Activated CD8-positive, alpha-beta memory T cell treated with anti-CD3 and anti-CD28 coated beads, Interleukin-2, amount 50 U/mL, for 24 hours (primary cell): ENCODE measurements around the gene CDC14C.
"Not testable (repeated sequence)": the region's sequence is repeated elsewhere in the genome, so short reads cannot be mapped to it uniquely, and the experiment has no call there.

Source experiments
- DNase-seq: peaks from one replicate; pipeline ENCODE4 v3.0.0-alpha.2; 2020; ENCODE audit errors: extremely low read depth

The CDC14C gene

DNA sequence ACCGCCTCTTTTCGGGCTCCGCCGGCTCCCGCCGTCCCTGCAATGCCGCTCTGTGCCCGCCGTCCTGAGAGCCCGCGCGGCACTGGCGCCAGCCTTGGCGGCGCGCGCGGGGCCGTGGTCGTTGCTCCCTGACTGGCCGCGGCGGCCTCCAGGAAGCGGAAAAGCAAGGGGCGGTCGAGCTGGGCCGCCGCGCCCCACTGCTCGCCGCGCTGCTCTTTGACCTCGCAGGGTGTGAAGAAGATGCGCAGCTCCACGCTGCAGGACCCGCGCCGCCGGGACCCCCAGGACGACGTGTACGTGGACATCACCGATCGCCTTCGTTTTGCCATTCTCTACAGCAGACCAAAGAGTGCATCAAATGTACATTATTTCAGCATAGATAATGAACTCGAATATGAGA lies at the start of gene CDC14C:
CDC14C (plus strand) TSS at position 115 of the 400 bp plus-strand sequence; CDS start at position 241, 126 bp downstream.
- no peak for DNase-seq

DNA sequence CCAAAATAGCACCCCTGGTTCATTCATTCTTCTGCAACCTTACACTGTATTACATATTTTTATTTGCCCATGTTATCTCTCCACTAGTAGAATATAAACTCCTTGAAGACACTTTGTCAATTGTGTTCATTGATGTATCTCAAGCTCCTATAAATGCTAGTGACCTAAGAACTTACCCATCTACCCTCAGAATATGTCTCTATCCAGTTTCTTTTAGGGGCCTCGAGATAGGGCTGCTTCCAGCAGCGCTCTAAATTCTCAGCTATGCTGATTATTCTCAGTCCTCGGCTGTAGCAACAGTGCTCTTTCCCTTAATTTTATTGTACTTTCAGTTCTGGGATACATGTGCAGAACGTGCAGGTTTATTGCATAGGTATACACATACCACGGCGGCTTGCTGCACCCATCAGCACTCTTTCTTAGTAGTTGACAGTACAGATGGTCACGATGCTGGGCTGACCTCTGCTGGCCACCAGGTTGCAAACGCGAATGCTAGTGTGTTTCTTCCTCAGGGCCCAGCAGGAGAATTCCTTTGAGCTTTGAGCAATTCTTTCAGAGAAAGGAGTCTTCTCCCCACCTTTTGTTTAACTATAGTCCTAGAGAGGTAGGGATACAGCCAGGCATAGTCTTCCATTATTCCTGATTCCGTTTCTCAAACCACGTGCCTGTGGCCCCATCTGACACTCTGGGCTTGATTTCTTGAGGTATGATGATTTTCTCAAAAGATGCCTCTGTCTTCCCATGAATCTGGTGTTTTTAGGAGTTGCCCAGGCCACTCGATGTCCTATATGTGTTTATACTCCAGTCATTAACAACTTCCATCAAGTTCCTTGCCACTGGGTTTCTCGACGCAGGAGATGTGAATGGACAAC lies 49.1 kb upstream of the CDC14C start:
- DNase-seq, result no peak

DNA sequence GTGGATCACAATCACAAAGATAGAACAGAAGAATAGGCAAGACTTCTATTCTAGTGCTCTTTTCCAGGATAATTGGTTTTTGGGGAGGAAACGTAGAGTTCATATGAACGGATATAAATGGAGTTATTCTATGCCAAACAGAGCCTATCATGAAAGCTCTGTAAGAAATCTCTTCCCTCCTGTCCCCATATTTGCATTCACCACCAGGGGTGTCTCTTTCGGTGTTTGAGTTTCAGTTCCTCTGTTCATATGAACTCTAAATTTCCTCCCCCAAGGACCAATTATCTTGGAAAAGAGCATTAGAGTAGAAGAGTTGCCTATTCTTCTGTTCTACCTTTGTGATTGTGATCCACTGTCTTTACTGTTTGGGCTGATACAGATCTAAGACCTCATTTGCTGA lies 48.3 kb upstream of the CDC14C start:
- no peak for DNase-seq

DNA sequence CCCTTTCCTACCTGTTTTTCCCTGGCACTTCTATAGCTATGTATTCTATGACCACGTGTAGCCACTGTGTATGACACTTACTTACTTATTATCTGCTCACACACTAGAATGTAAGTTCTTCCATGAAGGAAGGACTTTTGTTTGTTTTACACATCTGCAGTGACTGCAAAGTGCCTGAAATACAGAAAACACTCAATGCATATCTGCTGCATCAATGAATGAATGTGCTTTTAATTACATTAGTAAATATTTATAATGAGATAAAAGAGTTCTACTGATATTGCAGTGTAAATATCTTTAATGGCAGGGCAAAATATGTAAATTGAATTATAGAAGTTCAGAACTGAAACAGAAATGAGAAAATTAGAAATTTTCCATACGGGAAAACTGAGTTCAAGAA lies 43.5 kb upstream of the CDC14C start:
- DNase-seq, result no peak

DNA sequence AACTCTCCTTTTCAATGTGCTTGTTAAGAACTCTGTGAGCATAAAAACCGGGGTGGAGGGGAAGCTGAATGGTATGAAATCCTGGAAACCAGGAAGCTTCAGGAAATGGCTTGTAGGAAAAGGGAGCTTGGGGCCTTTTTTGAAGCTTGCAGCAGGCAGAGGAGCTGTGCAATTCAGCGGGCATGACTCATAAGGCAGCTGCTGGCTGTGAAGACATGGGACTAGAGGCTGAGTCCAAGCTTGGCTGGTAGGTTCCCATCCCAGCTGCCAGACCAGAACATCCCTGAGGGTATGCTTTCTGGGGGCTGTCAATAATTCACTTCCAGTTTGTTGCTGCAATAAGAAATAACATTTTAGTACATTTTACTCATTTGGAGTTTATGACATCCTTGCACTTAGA lies 36.8 kb upstream of the CDC14C start:
- DNase-seq, result no peak

DNA sequence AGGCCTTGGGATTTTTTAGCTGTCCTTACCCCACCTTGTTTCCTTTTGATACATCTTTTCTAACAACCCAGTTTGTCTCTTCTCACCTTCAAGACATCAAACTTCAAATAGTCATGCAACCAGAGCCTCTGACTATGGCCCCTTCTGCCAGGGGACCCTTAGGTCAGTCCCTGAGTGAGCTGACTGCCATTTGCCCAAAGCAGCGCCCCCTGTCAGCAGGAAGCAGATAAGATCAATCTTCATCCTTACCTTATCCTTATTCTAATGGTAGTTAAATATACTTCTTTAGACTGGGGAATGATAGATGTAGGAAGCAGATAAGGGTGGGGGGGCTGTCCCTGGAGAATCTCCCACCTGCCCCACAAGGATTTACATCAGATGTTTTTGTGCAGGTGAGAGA lies 29.8 kb upstream of the CDC14C start:
- no peak for DNase-seq

DNA sequence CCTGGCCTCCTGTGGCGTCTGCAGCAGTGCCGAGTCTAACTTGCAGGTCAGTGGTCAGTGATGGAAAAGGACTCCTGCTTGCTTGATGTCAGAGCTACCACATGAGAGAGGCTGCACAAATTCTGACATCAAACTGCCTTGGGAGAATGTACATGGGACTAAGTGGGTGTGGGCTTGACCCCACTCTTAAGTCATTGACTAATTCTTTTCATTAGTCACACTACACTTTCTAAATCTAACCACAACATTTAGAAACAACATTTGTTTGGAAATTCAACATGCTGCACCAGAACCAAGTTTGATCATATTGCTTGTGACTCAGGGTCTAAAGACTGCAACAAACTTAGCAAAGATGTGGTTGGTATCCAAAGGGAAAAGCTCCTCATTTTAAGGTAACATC lies 24.4 kb upstream of the CDC14C start:
- DNase-seq, result no peak

DNA sequence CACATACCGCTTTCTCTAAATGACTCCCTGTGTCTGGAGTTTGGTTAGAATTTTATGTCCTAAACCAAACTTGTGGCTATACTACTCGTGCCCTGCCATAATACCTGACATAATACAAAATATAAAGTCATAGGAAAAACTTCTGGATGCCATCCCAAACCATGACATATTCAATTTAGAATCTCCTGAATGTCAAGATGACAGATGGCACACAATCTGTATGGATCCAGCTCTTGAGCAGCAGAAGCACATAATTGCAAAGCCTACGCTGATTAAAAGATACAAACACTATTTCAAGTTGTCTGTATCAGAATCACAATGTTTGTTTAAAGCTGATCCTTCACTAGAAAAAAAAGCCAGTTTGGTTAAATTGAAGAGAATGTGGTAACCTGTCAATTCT lies 22.4 kb upstream of the CDC14C start:
- no peak for DNase-seq

DNA sequence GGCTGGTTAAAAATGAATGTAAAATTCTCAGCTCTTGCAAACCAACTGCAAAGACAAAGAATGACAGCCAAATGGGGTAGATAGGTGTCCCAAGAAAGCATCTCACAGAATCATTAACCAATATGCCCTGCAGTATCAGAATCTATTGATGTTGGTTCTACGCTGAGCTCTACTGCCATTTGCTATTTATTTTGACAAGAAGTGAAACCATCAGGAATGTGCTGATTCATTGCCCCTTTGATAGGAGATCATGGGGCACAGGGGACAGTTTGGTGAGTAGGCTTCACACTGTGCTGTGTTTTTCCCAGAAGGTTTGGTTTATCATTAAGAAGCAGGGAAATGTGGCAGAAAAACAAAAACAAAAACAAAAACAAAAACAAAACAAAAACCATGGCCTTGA lies 19.4 kb upstream of the CDC14C start:
- DNase-seq, result no peak

DNA sequence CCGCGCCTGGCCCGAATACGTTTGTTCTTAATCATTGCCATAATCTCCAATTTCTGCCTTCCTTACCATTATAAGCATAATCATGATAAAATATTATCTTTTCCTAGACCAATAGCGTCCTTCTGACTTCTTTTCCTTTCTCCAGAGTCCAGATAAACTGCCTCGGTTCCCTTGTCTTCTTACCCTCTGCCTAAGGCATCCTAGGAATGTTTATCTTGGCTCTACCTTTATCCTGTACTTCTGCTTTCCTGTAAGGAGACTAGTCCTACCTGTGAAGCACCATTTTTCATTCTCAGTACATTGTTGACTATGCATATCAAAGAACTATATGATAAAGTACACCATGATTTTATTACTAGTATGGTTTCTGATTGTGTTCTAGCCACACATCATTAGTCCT lies 18.7 kb upstream of the CDC14C start:
- DNase-seq, result not testable (repeated sequence)

DNA sequence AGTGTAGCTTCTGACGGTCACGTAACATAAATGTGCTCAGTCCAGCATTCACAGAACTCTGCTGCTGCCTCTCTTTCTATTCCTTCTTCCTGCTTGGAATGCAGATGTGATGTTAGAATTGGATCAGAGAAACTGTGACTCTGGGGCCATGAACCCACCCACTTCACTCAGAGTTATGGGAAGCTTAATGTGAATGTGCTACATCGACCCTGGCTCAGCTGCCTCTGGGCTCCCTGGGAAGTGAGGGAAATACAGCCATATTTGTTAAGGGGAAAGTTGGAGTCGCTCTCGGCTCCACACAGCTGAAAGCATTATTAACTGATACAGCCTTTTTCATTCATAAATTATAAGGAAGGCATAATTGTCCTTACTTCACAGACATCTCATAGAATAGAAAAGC lies 14.5 kb upstream of the CDC14C start:
- not testable (repeated sequence) for DNase-seq

DNA sequence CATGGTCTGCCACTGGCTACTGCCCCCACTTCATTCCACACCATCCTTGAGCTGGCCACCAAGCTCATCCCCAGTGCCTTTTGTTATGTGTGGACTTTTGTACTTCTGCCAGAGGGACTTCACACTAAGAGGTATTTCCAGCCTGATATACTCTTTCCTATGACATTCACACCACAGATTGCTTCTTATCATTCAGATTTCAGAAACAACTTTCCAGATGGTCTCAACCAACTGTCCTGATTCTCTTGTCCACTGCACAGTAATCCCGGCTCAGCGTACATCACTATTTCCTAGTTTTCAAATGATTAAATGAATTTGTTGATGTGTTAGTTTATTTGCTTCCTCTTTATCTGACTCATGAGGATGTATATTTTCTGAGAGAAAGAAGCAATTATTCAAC lies 7.1 kb downstream of the CDC14C start:
- DNase-seq, result no peak

DNA sequence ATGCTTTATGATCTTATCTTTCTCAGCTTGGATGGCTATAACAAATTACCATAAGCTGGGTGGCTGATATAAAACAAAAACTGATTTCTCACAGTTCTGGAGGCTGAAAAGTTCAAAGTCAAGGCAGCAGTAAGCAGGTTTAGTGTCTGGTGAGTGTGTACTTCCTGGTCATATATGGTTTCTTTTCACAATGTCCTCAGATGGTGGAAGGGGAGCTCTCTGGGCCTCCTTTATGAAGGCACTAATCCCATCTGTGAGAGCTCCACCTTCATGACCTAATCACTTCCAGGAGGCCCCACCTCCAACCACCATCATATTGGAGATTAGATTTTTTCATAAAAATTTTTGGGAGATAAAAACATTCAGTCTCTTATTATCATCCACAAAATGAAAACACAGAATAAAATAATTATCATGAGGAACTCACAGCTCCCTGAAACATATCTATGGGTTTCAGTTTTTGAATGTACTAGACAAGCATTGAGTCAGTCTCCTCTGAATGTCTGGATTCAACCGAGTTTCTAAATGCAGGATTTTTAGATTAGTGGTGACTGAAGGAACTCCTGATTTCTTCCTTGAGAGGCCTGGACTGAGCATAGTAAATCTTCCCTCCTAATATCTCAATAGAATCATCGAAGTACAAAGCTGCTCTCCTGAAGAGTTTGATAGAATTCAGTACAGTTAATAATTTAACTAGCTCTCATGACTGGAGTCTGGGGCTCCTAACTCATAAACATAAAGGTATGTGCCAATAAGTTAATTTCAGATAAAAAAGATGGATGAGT lies 8.0 kb downstream of the CDC14C start:
- no peak for DNase-seq

DNA sequence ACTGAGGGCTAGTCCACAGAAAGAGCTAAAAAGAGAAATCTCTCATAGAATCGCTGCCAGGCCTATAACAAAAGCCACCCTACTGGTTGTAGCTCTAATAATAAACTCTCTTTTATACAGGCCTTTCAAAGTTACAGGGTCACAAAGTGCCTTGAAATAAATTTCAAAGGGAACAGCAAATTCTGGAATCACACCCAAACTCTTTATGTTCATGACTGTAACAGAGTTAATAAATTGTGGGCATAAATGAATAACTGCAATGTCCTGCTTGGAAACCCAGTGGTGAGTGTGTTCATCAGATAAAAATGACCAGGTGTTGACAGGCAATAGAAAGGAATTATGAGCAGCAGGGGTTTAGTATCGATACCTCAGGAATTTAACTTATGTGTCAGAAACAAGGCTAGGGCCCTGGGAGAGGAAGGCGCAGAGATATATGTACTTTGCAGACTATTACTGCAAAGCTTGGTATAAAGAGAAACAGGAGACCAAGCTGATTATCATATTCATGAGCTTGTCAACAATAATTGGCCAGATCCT lies 9.3 kb downstream of the CDC14C start:
- DNase-seq, result no peak

DNA sequence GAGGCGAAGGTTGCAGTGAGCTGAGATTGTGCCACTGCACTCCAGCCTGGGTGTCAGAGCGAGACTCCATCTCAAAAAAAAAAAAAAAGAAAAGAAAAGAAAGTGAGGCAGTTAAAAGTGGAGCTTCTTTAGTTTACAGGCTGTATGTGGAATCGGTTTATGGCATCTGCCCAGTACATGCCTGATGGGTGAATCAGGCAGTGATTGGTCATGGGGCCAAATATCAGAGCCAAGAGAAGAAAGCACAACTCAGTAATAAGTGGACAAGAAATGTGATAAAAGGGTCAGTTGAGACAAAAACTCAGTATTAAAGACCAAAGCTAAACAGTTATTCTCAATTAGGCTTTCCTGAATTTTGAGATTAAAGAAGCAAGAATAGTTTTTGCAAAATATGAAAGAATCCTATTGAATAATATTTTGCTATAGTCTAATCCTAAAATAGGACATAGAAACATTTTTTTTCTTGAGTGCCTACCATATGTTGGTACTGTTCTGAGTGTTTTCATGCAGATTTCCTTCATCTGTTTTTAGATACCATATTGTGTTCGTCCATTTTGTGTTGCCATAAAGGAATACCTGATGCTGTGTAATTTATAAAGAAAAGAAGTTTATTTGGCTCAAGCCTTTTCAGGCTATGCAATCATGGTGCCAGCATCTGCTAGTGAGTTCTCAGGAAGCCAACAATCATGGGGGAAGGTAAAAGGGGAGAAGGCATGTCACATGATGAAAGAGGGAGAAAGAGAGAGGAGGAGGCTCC lies 14.4 kb downstream of the CDC14C start:
- no peak for DNase-seq

DNA sequence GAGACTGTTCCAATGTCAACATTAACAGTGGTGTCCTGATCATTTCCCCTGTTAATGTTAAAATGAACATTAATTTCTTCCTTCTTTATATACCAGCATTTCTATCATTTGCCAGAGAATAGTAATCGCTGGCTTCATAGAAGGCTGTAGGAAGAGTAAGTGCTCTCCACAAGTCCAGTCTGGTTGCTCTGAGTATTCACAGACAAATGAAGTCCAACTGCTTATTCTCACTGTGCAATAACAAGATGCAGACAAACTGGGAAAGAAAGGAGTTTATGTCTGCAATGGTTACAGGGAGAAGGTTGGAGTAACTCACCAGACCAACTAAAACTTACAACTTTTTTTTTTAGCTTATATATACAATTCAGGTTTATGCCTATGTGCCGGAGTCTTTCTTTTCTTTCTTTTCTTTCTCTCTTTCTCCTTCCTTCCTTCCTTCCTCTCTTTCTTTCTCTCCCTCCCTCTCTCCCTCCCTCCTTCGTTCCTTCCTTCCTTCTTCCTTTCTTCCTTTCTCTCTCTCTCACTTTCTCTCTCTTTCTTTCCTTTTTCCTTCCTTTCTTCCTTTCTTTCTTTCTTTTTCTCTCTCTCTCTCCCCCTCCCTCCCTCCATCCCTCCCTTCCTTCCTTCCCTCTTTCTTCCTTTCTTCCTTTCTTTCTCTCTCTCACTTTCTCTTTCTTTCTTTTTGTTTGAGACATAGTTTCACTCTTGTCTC lies 19.1 kb downstream of the CDC14C start:
- no peak for DNase-seq

DNA sequence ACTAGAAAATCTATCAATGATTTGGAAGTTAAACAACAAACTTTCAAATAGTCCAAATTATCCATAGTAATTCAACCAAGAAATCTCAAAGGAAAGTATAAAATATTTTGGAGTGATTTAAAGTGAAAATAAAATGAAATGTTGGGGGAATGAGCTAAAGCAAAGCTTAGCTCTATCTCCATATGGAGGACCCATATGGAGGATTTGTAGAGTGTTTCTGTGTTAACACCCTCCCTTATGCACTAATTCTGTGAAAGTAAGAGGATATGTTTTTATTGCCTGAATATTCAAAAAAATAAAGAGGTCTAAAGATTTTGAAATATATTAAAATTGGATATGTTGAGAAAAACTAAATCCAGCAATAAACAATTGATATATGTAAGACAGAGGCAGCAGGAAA lies 31.6 kb downstream of the CDC14C start:
- no peak for DNase-seq

DNA sequence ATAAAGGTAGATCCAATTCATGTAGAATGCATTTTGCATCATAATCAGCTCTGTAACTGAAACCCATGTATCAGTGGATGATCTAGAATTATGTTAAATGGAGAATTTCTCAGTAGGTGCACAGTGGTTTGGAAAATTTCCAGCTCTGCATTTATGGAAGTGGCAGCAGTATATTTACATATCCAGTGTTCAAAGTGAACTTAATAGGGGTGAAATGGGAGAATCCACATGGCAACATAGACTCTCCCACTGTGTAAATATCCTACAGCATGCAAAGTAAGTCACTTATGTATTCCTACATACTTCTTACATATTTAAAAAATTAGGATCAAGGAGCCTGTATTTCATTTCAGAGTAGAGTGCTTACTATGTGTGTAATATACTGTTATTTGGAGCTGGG lies 35.3 kb downstream of the CDC14C start:
- no peak for DNase-seq

DNA sequence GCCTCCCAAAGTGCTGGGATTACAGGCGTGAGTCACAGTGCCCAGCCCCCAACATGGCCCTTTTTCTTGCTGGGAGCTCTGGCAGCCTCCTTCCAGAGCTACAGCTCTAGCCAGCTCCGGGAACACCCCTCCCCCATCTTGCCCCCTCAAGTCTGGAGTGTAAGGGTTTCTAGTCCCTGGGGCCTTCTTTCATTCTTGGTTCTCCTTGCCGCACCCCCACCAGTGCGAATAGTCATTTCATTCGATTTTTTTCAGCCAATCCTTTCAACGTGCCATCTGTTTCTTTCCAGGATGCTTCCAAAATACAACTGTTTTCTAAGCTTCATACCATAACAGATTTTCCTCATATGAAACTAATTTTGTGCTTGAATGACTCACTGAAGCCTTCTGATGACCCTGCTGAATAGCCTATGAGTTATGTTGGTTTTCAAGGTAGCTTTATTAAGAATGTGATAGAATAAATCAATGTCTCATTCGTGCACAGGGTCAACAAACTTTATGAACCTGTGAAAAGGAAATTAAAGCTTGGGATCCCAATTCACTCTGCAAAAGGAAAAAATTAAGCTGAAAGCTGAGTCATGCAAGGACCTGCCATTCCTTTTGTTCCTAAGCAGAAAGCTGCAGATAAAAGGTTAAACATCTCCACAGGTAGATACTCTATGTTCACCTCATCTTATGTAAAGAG lies 38.6 kb downstream of the CDC14C start:
- no peak for DNase-seq

DNA sequence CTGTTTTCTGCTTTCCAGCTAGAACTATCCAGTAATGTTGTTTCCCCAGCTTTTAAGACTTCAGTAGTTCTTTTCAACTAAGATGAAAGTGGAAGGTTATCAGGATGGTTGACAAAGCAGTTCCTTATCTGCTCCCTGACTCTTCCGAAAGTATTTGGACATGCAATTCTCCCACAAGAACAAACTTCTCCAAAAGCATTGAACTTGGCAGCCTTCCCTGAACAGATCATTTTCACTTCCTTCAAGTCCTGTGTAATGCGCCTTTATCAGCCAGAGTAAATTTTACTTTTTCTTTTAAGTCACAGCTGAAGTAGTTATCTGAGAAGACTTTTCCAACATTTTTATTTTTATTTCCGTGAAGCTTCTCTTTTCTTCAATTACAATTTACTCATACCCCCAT lies 39.7 kb downstream of the CDC14C start:
- no peak for DNase-seq

DNA sequence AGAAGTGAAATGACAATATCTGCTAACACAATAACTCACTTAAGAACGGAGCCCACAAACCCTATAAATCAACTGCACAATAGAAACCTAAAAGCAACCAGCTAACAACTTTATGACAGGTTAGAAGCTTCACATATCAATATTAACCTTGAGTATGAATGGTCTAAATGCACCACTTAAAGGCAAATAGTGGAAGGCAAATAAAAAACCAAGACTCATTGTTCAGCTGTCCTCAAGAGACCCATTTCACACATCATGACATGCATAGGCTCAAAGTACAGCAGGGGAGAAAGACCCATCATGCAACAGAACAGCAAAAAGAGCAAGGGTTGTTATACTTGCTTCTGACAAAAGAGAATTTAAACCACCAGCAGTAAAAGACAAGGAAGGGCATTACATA lies 46.8 kb downstream of the CDC14C start:
- no peak for DNase-seq
